Measurements from ENCODE around the gene SMARCA2.

The SMARCA2 gene

DNA sequence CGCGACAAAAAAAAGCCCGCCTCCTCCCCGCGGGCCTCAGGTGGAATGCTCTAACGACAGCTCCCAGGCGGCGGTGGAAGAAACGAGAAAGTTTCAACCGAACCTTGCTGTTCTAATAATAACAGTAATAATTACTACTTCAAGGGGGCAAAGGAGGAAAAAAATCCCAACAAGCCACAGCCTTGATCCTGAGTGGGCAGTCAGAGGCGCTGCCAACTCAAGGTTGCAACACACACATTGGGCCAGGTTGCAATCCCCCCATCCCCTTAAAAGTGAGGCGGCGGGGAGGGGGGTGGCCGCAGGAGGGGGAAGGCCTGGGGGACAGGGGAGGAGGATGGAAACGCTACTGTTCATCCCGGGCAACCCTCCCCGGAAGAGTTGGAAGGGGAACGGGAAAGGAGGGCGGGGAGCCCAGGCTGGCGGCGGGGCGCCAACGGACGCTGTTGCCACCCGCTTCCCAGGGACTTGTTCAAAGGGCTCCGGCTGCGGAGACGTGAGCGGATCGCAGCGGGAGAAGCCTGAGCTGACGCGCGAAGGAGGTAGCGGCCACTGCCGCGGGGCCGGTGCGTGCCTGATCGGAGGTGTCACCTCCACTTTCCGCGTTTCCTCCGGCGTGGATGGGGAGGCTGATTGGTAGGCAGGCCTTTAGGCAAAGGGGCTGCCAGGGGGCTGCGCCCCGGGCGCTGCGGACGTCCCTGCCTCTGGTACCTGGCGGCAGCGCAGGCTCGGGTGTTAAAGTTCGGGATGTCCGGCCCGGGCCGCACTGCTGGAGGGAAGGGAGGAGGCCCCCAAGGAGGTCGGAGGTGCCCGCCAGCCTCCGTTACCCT lies 647 bp downstream of the SMARCA2 start:
- DNase-seq (ENCODE audit: low read depth) = no peak

DNA sequence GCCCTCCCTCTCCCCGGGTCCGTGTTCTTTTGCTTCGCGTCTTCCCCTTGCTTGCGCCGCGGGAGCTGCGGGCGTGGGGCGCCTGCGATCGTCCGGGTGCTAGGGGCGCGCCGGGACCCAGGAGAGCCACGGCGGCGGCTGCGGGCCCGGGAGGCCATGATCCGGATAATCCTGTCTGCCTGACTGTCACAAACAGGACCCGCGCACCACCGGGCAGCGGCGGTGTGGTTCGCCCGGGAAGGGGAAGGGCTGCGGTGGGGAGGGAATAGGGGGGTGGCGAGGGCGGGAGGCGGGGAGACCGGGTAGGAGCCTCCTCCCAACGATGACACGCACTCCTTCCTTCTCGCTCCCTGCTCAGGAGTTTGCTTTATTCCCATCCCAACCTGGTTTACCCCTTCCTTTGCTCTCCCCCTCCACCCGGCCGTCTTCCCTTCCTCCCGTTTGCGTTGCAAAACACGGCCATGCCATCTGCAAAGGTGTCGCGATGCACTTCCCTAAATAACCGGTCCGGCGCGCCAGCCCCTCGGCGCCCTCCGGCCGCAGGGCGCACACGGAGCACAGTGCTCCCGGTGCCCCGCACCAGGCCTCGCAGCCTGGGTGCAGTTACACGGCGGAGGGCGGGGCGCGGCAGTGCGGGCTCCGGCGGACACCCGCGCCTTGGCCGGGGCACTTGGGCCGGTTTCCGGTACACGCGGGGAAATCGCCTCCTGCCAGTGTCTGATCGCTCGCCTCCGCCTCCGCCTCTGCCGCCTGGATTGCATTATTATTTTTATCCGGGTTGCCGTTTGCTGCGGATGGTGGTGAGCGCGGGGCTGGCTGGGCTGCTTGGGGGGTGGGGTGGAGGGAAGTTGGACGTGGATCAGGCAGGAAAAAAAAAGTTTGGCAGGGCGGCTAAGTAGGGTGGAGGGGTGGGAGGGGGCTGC lies 1.5 kb downstream of the SMARCA2 start:
- DNase-seq (ENCODE audit: low read depth) = peak; percentile 54

- peak; percentile 58 for DNase-seq (ENCODE audit: low read depth)
Measured at GRCh38 chr9:2017331-2018161, 2.4 kb downstream of the SMARCA2 start.

GRCh38 chr9:2018162-2018643 lies 3.1 kb downstream of the SMARCA2 start:
- no peak for DNase-seq (ENCODE audit: low read depth)

- DNase-seq (ENCODE audit: low read depth) = no peak
Measured at GRCh38 chr9:2018764-2019558, 3.8 kb downstream of the SMARCA2 start.

- DNase-seq (ENCODE audit: low read depth) = no peak
Measured at GRCh38 chr9:2019723-2020122, 4.6 kb downstream of the SMARCA2 start.

GRCh38 chr9:2021731-2022130 lies 6.6 kb downstream of the SMARCA2 start:
- DNase-seq (ENCODE audit: low read depth) = no peak

DNA sequence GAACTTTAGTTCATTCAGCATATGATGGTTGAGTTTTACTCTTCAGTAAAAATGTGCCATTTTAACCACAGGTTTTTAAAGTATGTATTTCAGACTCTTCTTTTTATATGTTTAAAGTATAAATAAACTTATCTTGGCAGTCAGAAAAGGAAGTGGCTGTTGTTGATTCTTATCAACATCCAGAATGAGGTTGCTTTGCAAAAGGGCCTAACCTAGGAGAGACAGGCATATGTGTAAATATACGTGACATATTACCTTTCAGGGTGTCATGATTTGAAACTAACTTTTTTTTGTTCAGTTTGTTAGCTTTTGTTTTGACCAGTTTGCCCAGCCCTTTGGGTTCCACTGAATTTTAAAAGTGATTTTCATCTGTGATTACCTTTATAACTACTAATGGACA lies 7.4 kb downstream of the SMARCA2 start:
- DNase-seq (ENCODE audit: low read depth) = no peak

DNA sequence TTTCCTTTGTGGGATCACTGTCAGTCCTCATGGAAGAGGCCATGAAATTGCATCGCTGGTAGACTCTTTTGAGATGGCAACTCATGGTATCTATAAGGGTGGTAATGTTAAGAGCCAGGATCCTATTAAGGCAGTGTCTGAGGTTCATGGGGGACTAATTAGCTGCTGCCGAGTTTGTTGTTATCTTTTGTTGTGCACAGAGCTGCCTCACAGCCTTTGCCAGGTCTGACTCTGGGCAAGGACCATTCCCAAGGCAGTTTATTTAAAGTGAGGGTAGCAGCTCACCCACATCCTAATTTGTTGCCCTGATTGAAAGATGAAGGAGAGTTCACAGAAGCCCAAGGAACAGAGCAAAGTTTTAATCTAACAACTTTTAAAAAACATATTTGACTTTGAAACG lies 7.9 kb downstream of the SMARCA2 start:
- no peak for DNase-seq (ENCODE audit: low read depth)

DNA sequence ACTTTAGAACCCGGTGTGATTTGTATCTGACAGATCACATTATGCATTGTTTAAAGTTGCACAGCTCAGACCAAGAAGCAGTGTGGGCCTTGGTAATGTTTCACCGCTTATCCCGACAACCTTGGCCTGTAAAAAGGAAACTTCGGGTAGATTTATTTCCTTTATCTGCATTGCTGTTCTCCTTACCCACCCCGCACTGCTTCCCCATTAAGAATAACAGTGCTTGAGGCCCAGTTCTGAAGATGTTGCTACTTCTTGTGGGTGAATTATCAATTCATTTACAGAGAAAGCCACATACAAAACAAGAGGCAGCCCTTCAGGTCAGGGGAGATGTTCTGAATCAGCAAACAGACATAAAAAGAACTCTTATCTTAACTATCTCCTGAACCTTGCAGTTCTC lies 8.4 kb downstream of the SMARCA2 start:
- DNase-seq (ENCODE audit: low read depth) = no peak

DNA sequence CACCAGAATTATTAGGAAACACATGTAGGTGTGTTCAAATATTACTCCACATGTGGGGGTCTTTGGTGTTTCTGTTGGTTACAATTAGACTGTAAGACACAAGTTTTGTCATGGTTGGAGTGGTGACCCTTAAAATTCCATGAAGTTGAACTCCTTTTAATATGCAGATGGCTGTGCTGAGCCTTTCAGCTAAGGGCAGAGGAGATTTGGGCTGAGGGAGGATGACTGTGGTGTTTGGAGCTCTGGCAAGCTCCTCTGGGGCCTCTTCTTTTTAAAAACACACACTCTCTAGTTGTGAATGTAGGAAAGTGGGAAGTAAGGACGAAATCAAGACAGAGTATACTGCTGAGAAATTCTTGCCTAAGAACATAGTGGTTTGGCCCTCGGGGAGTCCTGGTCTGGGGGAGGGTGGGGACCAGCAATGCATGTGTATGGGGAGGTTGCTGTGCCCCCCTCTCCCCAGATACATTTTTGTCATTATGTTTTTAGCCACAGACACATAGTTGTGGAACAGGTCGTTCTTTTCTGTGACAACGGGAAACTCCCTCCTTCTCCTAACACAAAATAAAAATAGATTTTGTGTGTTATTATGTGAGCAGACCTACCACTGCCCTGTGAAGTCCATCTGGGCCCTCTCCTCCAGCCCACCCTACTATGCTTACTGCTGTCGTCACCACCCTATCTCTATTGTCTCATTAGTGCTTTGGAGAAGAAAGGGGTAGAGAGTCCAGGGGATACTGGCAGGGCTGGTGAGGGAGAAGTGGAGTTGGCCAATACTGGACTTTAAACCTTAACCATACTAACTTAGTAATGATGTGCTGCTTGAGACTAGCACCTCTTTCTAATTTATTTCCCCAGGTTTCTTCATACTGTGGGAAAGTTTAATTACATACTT lies 10.0 kb downstream of the SMARCA2 start:
- DNase-seq (ENCODE audit: low read depth) = no peak

GRCh38 chr9:2026220-2026997 lies 11.3 kb downstream of the SMARCA2 start:
- no peak for DNase-seq (ENCODE audit: low read depth)

GRCh38 chr9:2027543-2028160 lies 12.5 kb downstream of the SMARCA2 start:
- no peak for DNase-seq (ENCODE audit: low read depth)

DNA sequence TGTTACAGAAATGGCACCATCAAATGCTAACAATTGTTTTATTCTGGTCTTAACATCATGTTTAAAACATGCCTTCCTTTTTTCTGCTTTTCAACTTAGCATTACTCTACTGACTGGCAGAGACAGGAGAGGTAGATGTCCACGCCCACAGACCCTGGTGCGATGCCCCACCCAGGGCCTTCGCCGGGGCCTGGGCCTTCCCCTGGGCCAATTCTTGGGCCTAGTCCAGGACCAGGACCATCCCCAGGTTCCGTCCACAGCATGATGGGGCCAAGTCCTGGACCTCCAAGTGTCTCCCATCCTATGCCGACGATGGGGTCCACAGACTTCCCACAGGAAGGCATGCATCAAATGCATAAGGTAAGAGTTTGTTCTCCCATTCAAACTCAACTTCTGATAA lies 13.7 kb downstream of the SMARCA2 start:
- no peak for DNase-seq (ENCODE audit: low read depth)

DNA sequence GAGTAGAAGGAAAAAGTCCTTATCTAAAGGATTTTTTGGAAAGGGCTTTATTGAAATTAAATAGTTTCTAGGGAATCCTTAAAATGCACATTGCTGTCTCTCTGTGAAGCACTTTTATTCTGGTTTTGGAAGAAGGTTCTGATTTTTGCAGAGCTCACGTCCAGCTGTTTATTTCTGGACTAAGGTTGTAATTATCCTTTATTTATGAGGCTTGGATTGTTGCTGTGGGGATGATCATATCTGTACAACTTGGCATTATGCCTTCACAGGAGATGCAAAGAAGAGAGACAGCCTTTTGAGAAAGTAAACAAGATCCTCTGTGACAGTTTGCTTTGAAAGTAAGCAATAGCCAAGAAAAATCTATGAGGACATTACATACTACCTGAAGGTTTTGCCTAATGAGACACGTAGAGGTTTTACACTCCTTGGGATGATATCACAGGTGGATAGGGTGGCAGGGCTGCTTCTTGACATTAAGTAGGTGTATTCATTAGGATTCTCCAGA lies 14.6 kb downstream of the SMARCA2 start:
- DNase-seq (ENCODE audit: low read depth) = no peak

GRCh38 chr9:2032234-2032633 lies 17.1 kb downstream of the SMARCA2 start:
- no peak for DNase-seq (ENCODE audit: low read depth)

- no peak for DNase-seq (ENCODE audit: low read depth)
Measured at GRCh38 chr9:2036844-2037243, 21.7 kb downstream of the SMARCA2 start.

DNA sequence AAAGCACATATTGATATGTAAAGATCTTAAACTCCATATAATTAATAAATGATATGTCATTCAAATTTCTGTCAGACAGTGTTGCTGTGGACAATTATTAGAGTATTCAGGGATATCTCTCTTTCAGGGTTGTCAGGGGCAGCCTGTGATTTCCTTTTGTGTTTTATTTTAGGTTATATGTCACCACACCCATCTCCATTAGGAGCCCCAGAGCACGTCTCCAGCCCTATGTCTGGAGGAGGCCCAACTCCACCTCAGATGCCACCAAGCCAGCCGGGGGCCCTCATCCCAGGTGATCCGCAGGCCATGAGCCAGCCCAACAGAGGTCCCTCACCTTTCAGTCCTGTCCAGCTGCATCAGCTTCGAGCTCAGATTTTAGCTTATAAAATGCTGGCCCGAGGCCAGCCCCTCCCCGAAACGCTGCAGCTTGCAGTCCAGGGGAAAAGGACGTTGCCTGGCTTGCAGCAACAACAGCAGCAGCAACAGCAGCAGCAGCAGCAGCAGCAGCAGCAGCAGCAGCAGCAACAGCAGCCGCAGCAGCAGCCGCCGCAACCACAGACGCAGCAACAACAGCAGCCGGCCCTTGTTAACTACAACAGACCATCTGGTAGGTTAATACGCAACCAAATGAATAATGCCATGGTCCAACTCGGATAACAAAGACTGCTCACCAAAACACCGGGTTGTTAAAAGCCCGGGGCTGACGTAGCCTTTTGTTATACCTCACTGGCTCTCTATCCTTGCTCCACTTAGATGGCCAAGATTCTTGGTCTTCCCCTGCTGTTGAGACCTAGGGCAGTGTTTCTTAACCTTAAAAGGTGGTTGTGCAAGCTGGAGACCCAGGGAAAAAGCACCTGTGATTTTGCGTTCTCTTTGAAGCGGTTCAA lies 24.4 kb downstream of the SMARCA2 start:
- DNase-seq (ENCODE audit: low read depth) = no peak

All from GM04504 (cell line).